Left lobe of liver (tissue), 2 donors: Measurements from ENCODE around the gene PCBD1. TPM values are rescaled to one million over a fixed set of nuclear protein-coding genes. Genes with fewer than 3 reads are reported as not detected.

Experiments
- ATAC-seq: fragments of 200-7000 bp; cut with Tn5 transposase; one replicate; pipeline ENCODE4 v1.9.1; 2020; ENCODE audit warnings: mild to moderate bottlenecking, moderate library complexity
- DNase-seq: peaks from one replicate; pipeline ENCODE4 v3.0.0-alpha.2; 2020; ENCODE audit warnings: low spot score
- total RNA-seq: library from RNA; stranded (reverse); gene quantifications from one replicate; pipeline ENCODE4 v1.2.1, GENCODE V29; 2021
- donor health status: DM: no; HTN: no; CAD: no; lungs with moderate emphysema.
- donor health status: DM: no; HTN: yes; CAD: no.

Gene PCBD1
- total RNA-seq, 1 donor from 2014 or later: 239 TPM

GRCh38 chr10:70905071-70906021 lies 17.0 kb upstream of the PCBD1 start:
- DNase-seq (no peak), ATAC-seq (no peak)

- peak; percentile 90 for ATAC-seq
- peak; percentile 62 for DNase-seq
These were observed 15.0 kb upstream of the PCBD1 start for GRCh38 chr10:70903262-70903921.

GRCh38 chr10:70902661-70903261 lies 14.4 kb upstream of the PCBD1 start:
- ATAC-seq: peak; percentile 16
- no peak for DNase-seq

- DNase-seq: no peak
- ATAC-seq: no peak
These were observed 13.0 kb upstream of the PCBD1 start for GRCh38 chr10:70901276-70901878.

GRCh38 chr10:70899096-70899495 lies 10.7 kb upstream of the PCBD1 start:
- ATAC-seq (no peak), DNase-seq (no peak)

- ATAC-seq (no peak), DNase-seq (no peak)
These were observed 10.3 kb upstream of the PCBD1 start for GRCh38 chr10:70898687-70899086.

- no peak for ATAC-seq
These were observed 8.2 kb upstream of the PCBD1 start for GRCh38 chr10:70896551-70896950.

GRCh38 chr10:70894416-70894815 lies 6.1 kb upstream of the PCBD1 start:
- ATAC-seq (no peak), DNase-seq (no peak)

More at GRCh38 chr10:70896551-70896950, 8.2 kb upstream of the PCBD1 start:
- no peak for DNase-seq

- DNase-seq (no peak), ATAC-seq (no peak)
These were observed 5.1 kb upstream of the PCBD1 start for GRCh38 chr10:70893227-70894006.

GRCh38 chr10:70892631-70893030 lies 4.3 kb upstream of the PCBD1 start:
- no peak for ATAC-seq
- DNase-seq: no peak

- DNase-seq (no peak), ATAC-seq (no peak)
These were observed 3.3 kb upstream of the PCBD1 start for GRCh38 chr10:70891627-70892026.

- DNase-seq: peak; percentile 81
- ATAC-seq: peak; percentile 15
These were observed 2.6 kb upstream of the PCBD1 start for GRCh38 chr10:70890917-70891431.

- DNase-seq (no peak), ATAC-seq (no peak)
These were observed 926 bp upstream of the PCBD1 start for GRCh38 chr10:70889291-70889690.

- ATAC-seq (no peak), DNase-seq (no peak)
These were observed 1.3 kb downstream of the PCBD1 start for GRCh38 chr10:70886921-70887665.

GRCh38 chr10:70885931-70886903 lies 2.1 kb downstream of the PCBD1 start:
- ATAC-seq: peak; percentile 59

GRCh38 chr10:70885481-70885880 lies 2.9 kb downstream of the PCBD1 start:
- DNase-seq (no peak), ATAC-seq (no peak)

More at GRCh38 chr10:70885931-70886903, 2.1 kb downstream of the PCBD1 start:
- DNase-seq: peak; percentile 98

- no peak for DNase-seq
- ATAC-seq: no peak
These were observed 3.6 kb downstream of the PCBD1 start for GRCh38 chr10:70884741-70885140.

GRCh38 chr10:70880077-70880534 lies 8.3 kb downstream of the PCBD1 start:
- peak; percentile 84 for DNase-seq
- peak; percentile 95 for ATAC-seq
